NCI-H2081 treated with DMSO at 0.1 percent for 48 hours (cell line): ENCODE results near the gene IL27RA.
A peak's percentile ranks its signal among the peaks of the same experiment; 100 is the strongest.
"Not testable (repeated sequence)": the region's sequence is repeated elsewhere in the genome, so short reads cannot be mapped to it uniquely, and the experiment has no call there.

Experiments used
- DNase-seq: peaks from one replicate; lab custom pipeline; 2025; lab: John Stamatoyannopoulos, UW

Gene IL27RA

DNA sequence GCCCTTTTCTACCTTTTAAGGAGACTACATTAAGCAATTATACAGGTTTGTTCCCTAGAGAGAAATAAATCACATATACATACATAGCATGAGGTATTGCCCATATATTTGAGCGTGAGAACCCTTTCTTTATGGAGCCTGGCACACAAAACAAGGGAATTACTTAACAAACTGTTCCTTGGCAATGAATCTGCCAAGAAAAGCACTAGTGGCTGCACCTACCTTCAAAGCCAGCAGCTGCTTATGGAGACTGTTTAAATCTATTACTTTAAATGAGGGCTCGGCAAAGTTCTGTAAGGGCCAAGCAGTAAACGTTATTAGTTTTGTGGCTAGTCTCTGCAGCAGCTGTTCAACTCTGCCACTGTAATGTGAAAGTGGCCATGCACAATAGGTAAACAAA, 32.5 kb upstream of the IL27RA start:
- DNase-seq = no peak

DNA sequence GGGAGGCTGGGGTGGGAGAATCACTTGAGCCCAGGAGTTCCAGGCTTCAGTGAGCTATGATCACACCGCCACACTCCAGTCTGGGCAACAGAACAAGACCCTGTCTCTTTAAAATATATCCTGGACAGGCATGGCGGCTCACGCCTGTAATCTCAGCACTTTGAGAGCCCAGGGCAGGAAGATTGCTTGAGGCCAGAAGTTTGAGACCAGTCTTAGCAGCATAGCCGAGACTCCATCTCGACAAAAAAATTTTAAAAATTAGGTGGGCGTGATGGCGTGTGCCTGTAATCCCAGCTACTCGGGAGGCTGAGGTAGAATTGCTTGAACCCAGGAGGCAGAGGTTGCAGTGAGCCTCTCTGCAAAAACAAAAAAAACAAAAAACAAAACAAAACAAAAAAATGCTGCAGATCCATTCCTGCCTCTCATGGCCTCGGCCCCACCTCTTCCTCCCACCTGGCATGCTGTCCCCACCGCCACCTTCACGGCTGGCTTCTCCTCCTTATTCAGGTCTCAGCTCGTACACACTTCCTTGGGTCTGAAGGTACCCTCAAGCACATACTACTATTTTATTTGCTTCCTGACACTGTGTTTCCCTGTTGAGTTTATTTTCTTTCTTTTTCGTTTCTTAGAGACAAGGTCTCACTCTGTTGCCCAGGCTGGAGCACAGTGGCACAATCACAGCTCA, 30.7 kb upstream of the IL27RA start:
- no peak for DNase-seq

DNA sequence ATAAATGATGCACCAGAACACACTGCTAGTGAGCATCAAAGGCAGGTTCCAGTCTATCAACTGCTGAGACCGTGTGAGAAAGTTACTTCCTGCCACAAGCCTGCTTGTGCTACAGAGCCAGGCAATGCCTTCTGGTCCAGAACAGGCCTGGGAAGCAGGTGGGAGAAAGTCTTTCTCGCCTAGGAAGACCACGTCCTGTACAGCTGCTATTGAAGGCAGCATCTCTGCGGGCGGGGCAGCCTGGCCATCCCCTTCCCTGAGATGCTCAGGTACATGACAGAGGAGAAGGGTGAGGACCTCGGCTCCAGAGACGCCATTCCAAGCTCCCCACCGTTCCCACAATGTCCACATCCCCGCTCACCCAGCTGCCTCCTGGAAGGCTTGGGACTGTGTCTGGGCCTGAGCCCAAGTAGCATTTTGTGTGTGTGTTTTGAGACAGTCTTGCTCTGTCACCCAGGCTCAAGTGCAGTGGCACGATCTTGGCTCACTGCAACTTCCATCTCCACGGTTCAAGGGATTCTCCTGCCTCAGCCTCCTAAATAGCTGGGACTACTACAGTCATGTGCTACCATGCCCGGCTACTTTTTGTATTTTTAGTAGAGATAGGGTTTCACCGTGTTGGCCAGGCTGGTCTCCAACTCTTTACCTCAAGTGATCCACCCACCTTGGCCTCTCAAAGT, 28.9 kb upstream of the IL27RA start:
- no peak for DNase-seq

DNA sequence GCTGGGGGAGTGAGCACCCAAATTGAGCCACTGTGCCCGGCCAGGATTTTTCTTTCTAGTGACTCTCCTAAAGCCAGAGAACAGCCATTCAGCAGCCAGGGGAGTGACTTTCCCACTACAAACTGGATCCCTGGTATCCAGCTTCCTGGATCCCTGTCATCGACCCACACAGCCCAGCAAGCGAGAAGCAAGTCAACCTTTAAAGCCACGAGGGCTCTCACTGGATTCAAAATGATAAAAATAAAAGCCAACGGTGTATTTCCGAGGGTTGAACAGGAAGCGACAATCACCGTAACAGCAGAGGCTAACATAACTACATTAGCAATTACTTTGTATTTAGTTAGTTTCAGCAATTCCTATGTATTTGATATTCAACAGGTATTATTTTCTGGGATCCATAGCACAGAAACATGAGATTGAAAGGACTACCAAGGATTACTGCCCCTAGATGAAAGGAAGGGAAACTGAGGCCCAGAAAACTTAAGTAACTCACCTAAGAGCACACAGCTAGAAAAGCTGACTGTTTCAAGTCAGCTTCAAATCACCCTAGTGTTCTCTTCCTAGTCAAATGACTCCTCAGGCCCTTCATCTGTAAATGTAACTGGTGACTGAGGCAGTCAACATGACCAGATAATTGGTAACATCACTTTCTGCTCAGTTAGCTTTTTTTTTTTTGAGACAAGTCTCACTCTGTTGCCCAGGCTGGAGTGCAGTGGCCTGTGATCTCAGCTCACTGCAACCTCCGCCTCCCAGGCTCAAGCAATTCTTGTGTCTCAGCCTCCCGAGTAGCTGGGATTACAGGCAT, 28.1 kb upstream of the IL27RA start:
- no peak for DNase-seq

GRCh38 chr19:14004619-14005348, 26.8 kb upstream of the IL27RA start:
- DNase-seq = no peak

DNA sequence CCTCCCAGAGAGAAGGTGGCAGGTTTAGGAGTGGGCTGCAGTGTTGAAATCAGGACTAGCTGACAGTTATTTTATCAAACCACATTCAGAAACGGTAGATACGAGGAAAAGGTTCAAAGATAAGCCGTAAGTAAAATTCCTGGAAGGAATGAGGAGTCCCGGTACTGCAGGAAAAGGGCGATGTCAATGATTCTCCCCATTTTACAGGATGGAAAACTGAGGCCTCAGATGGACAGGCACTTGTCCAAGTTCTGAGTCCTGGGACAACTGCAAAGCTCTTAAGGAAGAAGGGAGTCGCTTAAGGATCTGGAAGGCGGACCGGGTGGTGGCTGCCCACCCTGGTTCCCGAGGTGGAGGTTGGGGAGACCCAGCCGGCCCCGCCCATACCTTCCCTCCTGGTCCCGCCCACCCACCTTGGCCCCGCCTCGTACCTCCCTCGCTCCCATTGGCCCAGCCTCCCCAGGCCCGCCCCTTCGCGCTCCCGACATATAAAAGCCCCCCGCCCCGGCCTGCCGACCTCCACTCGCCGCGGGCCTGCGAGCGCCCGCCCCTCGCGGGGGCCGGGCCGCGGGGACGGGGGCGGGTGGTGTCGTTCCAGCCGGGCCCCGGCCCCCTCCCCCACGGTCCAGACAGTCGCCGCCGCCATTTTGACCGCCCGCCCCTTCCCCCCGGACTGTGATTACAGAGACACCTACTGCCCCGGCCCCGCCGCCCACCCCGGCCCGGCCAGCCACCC, 26.0 kb upstream of the IL27RA start:
- peak; percentile 5 for DNase-seq

- peak; percentile 100 for DNase-seq
These were observed 25.3 kb upstream of the IL27RA start, which contains the start of gene RFX1 for GRCh38 chr19:14006085-14006765. Gene RFX1 (minus strand): TSS chr19:14006320. CDS start chr19:13993843, 12,477 bp downstream.

- DNase-seq = peak; percentile 78
These were observed 24.6 kb upstream of the IL27RA start for GRCh38 chr19:14006766-14007562.

DNA sequence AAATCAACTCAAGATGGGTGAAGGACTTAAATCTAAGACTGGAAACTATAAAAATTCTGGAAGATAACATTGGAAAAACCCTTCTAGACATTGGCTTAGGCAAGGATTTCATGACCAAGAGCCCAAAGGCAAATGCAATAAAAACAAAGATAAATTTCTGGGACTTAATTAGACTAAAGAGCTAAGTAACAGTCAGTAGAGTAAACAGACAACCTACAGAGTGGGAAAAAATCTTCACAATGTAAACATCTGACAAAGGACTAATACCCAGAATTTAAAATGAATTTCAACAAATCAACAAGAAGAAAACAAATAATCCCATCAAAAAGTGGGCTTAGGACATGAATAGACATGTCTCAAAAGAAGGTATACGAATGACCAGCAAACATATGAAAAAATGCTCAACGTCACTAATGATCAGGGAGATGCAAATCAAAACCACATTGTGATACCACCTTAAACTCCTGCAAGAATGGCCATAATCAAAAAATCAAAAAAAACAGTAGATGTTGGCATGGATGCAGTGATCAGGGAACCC, 19.1 kb upstream of the IL27RA start:
- no peak for DNase-seq

DNA sequence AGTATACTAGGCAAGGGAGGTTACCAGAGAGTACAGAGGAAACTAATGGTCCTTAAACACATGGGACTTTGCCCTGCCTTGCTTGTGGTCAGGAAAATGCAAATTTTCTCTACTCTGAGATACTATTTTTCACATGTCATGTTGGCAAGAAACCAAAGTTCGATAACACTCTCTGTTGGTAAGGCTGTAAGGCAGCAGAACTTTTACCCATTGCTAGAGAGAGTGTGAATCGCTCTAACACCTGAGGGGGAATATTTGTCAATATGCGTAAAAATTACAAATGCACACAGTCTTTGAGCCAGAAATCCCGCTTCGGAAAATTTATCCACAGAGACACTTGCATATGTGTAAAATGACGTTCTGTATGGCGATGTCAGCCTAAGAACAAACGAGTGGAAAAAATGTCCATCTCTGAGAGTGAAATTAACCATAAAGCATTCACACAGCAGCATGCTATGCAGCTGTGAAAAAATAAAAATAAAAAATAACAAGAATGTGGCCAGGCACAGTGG, 16.0 kb upstream of the IL27RA start:
- DNase-seq = no peak

DNA sequence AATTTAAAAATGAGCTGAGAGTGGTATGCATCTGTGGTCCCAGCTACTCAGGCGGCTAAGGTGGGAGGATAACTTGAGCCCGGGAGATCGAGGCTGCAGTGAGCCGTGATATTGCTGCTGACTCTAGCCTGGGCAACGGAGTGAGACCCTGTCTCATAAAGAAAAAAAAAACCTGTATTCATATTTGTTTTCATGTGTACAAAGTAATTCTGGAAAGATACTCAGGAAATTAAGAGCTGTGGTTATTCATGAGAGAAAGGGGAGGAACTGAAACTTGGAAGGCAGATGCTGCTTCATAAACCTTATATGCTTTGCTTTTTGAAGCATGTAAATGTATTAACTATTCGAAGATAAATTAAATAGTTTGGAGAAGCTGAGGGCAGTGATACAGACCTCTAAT, 12.5 kb upstream of the IL27RA start:
- no peak for DNase-seq

GRCh38 chr19:14019739-14020138, 11.8 kb upstream of the IL27RA start:
- DNase-seq = not testable (repeated sequence)

GRCh38 chr19:14021474-14021873, 10.1 kb upstream of the IL27RA start:
- no peak for DNase-seq

DNA sequence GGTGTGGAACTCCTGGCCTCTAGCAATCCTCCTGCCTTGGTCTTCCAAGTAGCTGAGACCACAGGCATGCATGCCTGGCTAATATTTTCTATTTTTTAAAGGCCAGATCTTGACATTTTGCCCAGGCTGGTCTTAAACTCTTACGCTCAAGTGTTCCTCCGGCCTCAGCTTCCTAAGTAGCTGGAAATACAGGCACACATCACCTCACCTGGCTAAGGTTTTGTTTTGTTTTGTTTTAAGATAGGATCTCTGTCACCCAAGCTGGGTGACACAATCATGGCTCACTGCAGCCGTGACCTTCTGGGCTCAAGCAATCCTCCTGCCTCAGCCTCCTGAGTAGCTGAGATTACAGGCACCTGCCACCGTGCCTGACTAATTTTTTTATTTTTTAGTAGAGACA, 9.1 kb upstream of the IL27RA start:
- DNase-seq = no peak

GRCh38 chr19:14023404-14024235, 7.9 kb upstream of the IL27RA start:
- DNase-seq = no peak

- DNase-seq = not testable (repeated sequence)
These were observed 4.8 kb upstream of the IL27RA start for GRCh38 chr19:14026652-14027192.

DNA sequence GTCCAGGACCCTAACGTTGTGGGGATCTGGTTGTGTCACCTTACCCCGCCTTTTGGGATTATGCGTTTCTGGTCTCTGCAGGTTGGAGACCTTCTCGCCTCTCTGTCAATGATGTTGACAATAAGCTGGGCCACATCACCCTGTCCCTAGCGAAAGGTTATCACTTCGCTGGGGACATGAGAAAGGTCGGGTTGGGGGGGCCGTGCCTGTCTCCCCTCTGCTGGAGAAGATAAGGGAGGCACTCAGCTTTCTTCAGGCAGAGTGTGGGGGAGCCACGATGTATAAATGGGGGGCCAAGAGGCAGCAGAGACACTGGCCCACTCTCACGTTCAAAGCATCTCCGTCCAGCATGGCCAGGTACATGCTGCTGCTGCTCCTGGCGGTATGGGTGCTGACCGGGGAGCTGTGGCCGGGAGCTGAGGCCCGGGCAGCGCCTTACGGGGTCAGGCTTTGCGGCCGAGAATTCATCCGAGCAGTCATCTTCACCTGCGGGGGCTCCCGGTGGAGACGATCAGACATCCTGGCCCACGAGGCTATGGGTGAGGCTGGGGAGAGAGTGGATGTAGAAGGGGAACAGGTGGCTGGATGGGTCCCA, 3.6 kb upstream of the IL27RA start, which contains the start of gene RLN3:
RLN3 (plus strand) TSS at position 293 of the 595 bp plus-strand sequence; CDS start at position 350, 57 bp downstream.
- DNase-seq = no peak

DNA sequence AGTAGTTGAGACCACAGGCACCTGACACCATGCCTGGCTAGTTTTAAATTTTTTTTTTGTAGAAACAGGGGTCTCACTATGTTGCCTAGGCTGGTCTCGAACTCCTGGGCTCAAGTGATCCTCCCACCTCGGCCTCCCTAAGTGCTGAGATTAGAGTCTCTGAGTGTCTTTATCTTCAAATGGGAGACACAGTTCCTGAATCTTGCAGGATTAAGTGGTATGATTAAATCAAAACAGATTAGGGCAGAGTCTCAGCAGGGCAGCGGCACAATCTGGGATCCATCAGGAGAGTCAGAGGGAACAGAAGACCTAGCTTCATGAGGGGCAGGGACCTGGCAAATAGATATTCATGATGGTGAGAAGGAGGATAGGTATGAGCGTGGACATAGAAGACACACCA, 2.7 kb upstream of the IL27RA start:
- no peak for DNase-seq
